Measurements from ENCODE around the gene TMEM51.
"Not testable (repeated sequence)": the region's sequence is repeated elsewhere in the genome, so short reads cannot be mapped to it uniquely, and the experiment has no call there.

Gene TMEM51

GRCh38 chr1:15155888-15156741 is 2.6 kb downstream of the TMEM51 start:
- no peak for DNase-seq

- DNase-seq, result no peak
These were observed 3.3 kb downstream of the TMEM51 start for GRCh38 chr1:15156807-15157380.

GRCh38 chr1:15157524-15158399 is 4.2 kb downstream of the TMEM51 start:
- DNase-seq, result no peak

- DNase-seq, result no peak
These were observed 5.1 kb downstream of the TMEM51 start for GRCh38 chr1:15158506-15159165.

- DNase-seq, result no peak
These were observed 5.6 kb downstream of the TMEM51 start for GRCh38 chr1:15159166-15159555.

- DNase-seq, result no peak
These were observed 7.1 kb downstream of the TMEM51 start for GRCh38 chr1:15160626-15161025.

- DNase-seq, result no peak
These were observed 13.8 kb downstream of the TMEM51 start for GRCh38 chr1:15167386-15167785.

GRCh38 chr1:15168479-15168878 is 14.9 kb downstream of the TMEM51 start:
- DNase-seq, result no peak

- no peak for DNase-seq
These were observed 16.5 kb downstream of the TMEM51 start for GRCh38 chr1:15170071-15170470.

GRCh38 chr1:15171271-15171908 is 17.8 kb downstream of the TMEM51 start:
- no peak for DNase-seq

- DNase-seq, result no peak
These were observed 19.1 kb downstream of the TMEM51 start for GRCh38 chr1:15172405-15173259.

- no peak for DNase-seq
These were observed 20.5 kb downstream of the TMEM51 start for GRCh38 chr1:15173863-15174614.

- no peak for DNase-seq
These were observed 21.1 kb downstream of the TMEM51 start for GRCh38 chr1:15174615-15174983.

GRCh38 chr1:15175324-15176094 is 22.0 kb downstream of the TMEM51 start:
- not testable (repeated sequence) for DNase-seq

GRCh38 chr1:15176120-15176519 is 22.6 kb downstream of the TMEM51 start:
- DNase-seq, result no peak

GRCh38 chr1:15176898-15177665 is 23.5 kb downstream of the TMEM51 start:
- no peak for DNase-seq

GRCh38 chr1:15177710-15178166 is 24.2 kb downstream of the TMEM51 start:
- no peak for DNase-seq

GRCh38 chr1:15178571-15179484 is 25.3 kb downstream of the TMEM51 start:
- DNase-seq, result no peak

All from cerebellar nuclear complex (tissue), 1 donor.